Smooth muscle cell (in vitro differentiated cells): ENCODE measurements around the gene ZBTB9. TPM values are rescaled to one million over a fixed set of nuclear protein-coding genes. Genes with fewer than 3 reads are reported as not detected.

Experiments
- DNase-seq: peaks from one replicate; lab custom pipeline; 2025; ENCODE audit not compliant: unreplicated experiment; lab: John Stamatoyannopoulos, UW
- H2AFZ ChIP-seq: fragments of 200-600 bp; sonication (generic); 2 replicates; pipeline ENCODE4 v1.6.0; 2016; ENCODE audit warnings: antibody characterized with exemption, low read depth, mild to moderate bottlenecking
- H3F3A ChIP-seq: fragments of 200-600 bp; sonication (generic); 2 replicates; pipeline ENCODE4 v1.6.0; 2017; ENCODE audit warnings: antibody characterized with exemption, low read depth
- H3K27ac ChIP-seq: fragments of 200-600 bp; sonication (generic); 2 replicates; pipeline ENCODE4 v1.5.1; 2016; ENCODE audit warnings: low read depth, mild to moderate bottlenecking
- H3K27me3 ChIP-seq: fragments of 200-600 bp; sonication (generic); 2 replicates; pipeline ENCODE4 v1.6.1; 2016; ENCODE audit warnings: low read depth, mild to moderate bottlenecking
- H3K36me3 ChIP-seq: fragments of 200-600 bp; sonication (generic); 2 replicates; pipeline ENCODE4 v1.5.1; 2016; ENCODE audit warnings: low read depth
- H3K4me1 ChIP-seq: fragments of 200-600 bp; sonication (generic); 2 replicates; pipeline ENCODE4 v1.5.1; 2016; ENCODE audit warnings: low read depth
- H3K4me2 ChIP-seq: fragments of 200-600 bp; sonication (generic); 2 replicates; pipeline ENCODE4 v1.6.0; 2016; ENCODE audit warnings: mild to moderate bottlenecking
- H3K4me3 ChIP-seq: fragments of 200-600 bp; sonication (generic); 2 replicates; pipeline ENCODE4 v1.5.1; 2016; ENCODE audit warnings: mild to moderate bottlenecking
- H3K79me2 ChIP-seq: fragments of 200-600 bp; sonication (generic); 2 replicates; pipeline ENCODE4 v1.6.0; 2016; ENCODE audit warnings: low read depth, mild to moderate bottlenecking
- H3K9ac ChIP-seq: fragments of 200-600 bp; sonication (generic); 2 replicates; pipeline ENCODE4 v1.6.0; 2016; ENCODE audit warnings: low read depth
- H3K9me3 ChIP-seq: fragments of 200-600 bp; sonication (generic); replicated peaks from 2 replicates; pipeline ENCODE4 v1.5.1; 2016; ENCODE audit warnings: low read depth
- H4K20me1 ChIP-seq: fragments of 200-600 bp; sonication (generic); 2 replicates; pipeline ENCODE4 v1.6.0; 2016; ENCODE audit warnings: low read depth
- CTCF ChIP-seq: fragments of 200-600 bp; sonication (generic); IDR thresholded peaks from 2 replicates; pipeline ENCODE4 v1.5.1; 2017; ENCODE audit warnings: borderline replicate concordance, mild to moderate bottlenecking, antibody characterized with exemption; ENCODE audit not compliant: insufficient read depth, poor library complexity, severe bottlenecking
- WGBS: methylation state at CpG from one replicate; pipeline ENCODE4 v1.1.7; 2016; ENCODE audit warnings: low lambda C conversion rate; 5-methylcytosine and 5-hydroxymethylcytosine counted together
- polyA plus RNA-seq: library from polyadenylated mRNA; unstranded; fragments of >200 nt; fragmentation: Nextera tagmentation; extraction: Ambion mirVana; gene quantifications from 2 replicates; pipeline ENCODE4 v1.2.1, GENCODE V29; 2016
- total RNA-seq: library from RNA; depleted of rRNA; stranded (reverse); fragments of >200 nt; gene quantifications from 2 replicates; pipeline ENCODE4 v1.2.3, GENCODE V29; 2014

ZBTB9 gene
- total and polyA plus RNA-seq, 2 experiments from 2014 or later: 6.2 to 11.6 TPM

- WGBS: 85% methylated on average over 2 of the region's 2 CpGs
- H3K9me3 ChIP-seq: no peaks in the 10 kb centered on the region
- H3K4me1 ChIP-seq: peaks cover 44% of the 10 kb centered on the region
- H2AFZ ChIP-seq: no peak overlapping the region
- no peaks in the 10 kb centered on the region for H3K27me3 ChIP-seq
- DNase-seq: no peak
- no peak overlapping the region for H3K9ac ChIP-seq
- H3F3A ChIP-seq: peaks cover 23% of the 10 kb centered on the region
- peak overlapping the region; percentile 88 for H3K4me2 ChIP-seq
- no peak overlapping the region for H3K4me3 ChIP-seq
- no peaks in the 10 kb centered on the region for H3K36me3 ChIP-seq
- TF ChIP-seq CTCF: no peak
- H4K20me1 ChIP-seq: no peaks in the 10 kb centered on the region
- H3K27ac ChIP-seq: peak overlapping the region; percentile 39
- peaks cover 30% of the 10 kb centered on the region for H3K79me2 ChIP-seq
Observed at GRCh38 chr6:33421344-33421643, 33.1 kb upstream of the ZBTB9 start.

- Histone ChIP-seq H3K4me3 (no peak overlapping the region), H3K27me3 (no peaks in the 10 kb centered on the region), H3K27ac (peak overlapping the region; percentile 77), H3K36me3 (no peaks in the 10 kb centered on the region), H2AFZ (no peak overlapping the region), H4K20me1 (peaks cover 12% of the 10 kb centered on the region), H3K4me2 (no peak overlapping the region), H3K79me2 (peaks cover 35% of the 10 kb centered on the region), H3K9ac (no peak overlapping the region), H3K9me3 (no peaks in the 10 kb centered on the region), H3K4me1 (peaks cover 44% of the 10 kb centered on the region), H3F3A (peaks cover 26% of the 10 kb centered on the region)
- 100% methylated on average over 2 of the region's 2 CpGs for WGBS
- no peak for TF ChIP-seq CTCF
- no peak for DNase-seq
Observed at GRCh38 chr6:33423777-33424176, 30.6 kb upstream of the ZBTB9 start.

GRCh38 chr6:33424855-33425667 lies 29.3 kb upstream of the ZBTB9 start:
- no peak for DNase-seq
- H2AFZ ChIP-seq: no peak overlapping the region
- H3K36me3 ChIP-seq: no peaks in the 10 kb centered on the region
- H3K27ac ChIP-seq: peak overlapping the region; percentile 77
- WGBS: 17% methylated on average over 11 of the region's 12 CpGs
- peaks cover 19% of the 10 kb centered on the region for H3F3A ChIP-seq
- no peaks in the 10 kb centered on the region for H3K27me3 ChIP-seq
- peaks cover 34% of the 10 kb centered on the region for H3K4me1 ChIP-seq
- peak overlapping the region; percentile 59 for H3K9ac ChIP-seq
- peaks cover 25% of the 10 kb centered on the region for H4K20me1 ChIP-seq
- peaks cover 38% of the 10 kb centered on the region for H3K79me2 ChIP-seq
- no peak for TF ChIP-seq CTCF
- H3K9me3 ChIP-seq: no peaks in the 10 kb centered on the region
- H3K4me3 ChIP-seq: peak overlapping the region; percentile 57
- H3K4me2 ChIP-seq: peak overlapping the region; percentile 86
